Hypothalamus (tissue), 51 donors: Measurements from ENCODE around the gene TENM4.

Experiments
- DNase-seq, 51 donors: peaks; one replicate each; lab custom pipeline; 2025; lab: John Stamatoyannopoulos, UW

TENM4 gene

GRCh38 chr11:79396001-79396400 is 44.8 kb downstream of the TENM4 start:
- DNase-seq, result no peak

GRCh38 chr11:79393362-79394043 is 47.3 kb downstream of the TENM4 start:
- no peak for DNase-seq

GRCh38 chr11:79392161-79392560 is 48.7 kb downstream of the TENM4 start:
- DNase-seq, result no peak

GRCh38 chr11:79390923-79391322 is 49.9 kb downstream of the TENM4 start:
- no peak for DNase-seq

GRCh38 chr11:79390477-79390876 is 50.4 kb downstream of the TENM4 start:
- no peak for DNase-seq

- DNase-seq, result no peak
These were observed 52.6 kb downstream of the TENM4 start for GRCh38 chr11:79388201-79388600.

GRCh38 chr11:79383874-79384273 is 57.0 kb downstream of the TENM4 start:
- no peak for DNase-seq

GRCh38 chr11:79382301-79383050 is 58.4 kb downstream of the TENM4 start:
- DNase-seq, result no peak

GRCh38 chr11:79381036-79381435 is 59.8 kb downstream of the TENM4 start:
- DNase-seq, result no peak

- DNase-seq, result no peak
These were observed 63.4 kb downstream of the TENM4 start for GRCh38 chr11:79377406-79377805.

GRCh38 chr11:79375818-79376550 is 64.8 kb downstream of the TENM4 start:
- DNase-seq, result no peak

GRCh38 chr11:79374727-79375126 is 66.1 kb downstream of the TENM4 start:
- DNase-seq, result peak in 16 of 51 donors; percentile 1 to 39 (median 14)

GRCh38 chr11:79371724-79372123 is 69.1 kb downstream of the TENM4 start:
- DNase-seq, result no peak

GRCh38 chr11:79371152-79371551 is 69.7 kb downstream of the TENM4 start:
- DNase-seq, result no peak

GRCh38 chr11:79369055-79369454 is 71.8 kb downstream of the TENM4 start:
- no peak for DNase-seq

GRCh38 chr11:79367844-79368243 is 73.0 kb downstream of the TENM4 start:
- no peak for DNase-seq

- no peak for DNase-seq
These were observed 74.6 kb downstream of the TENM4 start for GRCh38 chr11:79366218-79366617.

GRCh38 chr11:79363861-79364378 is 76.9 kb downstream of the TENM4 start:
- DNase-seq, result no peak

- no peak for DNase-seq
These were observed 77.6 kb downstream of the TENM4 start for GRCh38 chr11:79363256-79363655.

- no peak for DNase-seq
These were observed 78.0 kb downstream of the TENM4 start for GRCh38 chr11:79362821-79363220.

GRCh38 chr11:79362206-79362757 is 78.5 kb downstream of the TENM4 start:
- peak in 1 of 51 donors; percentile 34 for DNase-seq
